C4-2B (cell line): ENCODE data around the gene PRR23E.

Experiments used
- ZFX ChIP-seq: fragments of 450-650 bp; IDR thresholded peaks from 2 replicates; pipeline ENCODE4 v1.6.1; 2017
- TF ChIP-seq, protein P1 (sequence below): fragments of 450-650 bp; conservative IDR thresholded peaks from 2 replicates; pipeline ENCODE4 v1.5.1; 2017; ENCODE audit warnings: mild to moderate bottlenecking

DNA sequence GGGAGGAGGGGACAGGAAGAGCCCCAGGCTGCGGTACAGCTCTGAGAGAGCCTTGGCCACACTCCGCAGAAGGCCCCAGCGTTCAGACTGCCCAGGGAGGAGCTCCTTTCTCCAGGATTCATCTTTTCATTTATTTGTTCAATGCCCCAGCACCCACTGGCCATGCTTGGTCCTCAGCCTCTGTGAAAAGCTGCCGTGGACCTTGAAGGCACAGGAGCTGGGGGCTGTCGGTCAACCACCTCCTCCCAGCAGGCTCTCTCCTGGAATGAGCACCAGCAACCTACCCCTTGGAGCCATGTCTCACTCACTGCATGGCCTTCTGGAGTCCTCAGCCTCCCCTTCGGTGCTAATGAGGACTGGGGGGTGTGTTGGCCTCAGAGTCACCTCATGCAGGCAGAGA lies 21.6 kb upstream of the PRR23E start:
- TF ChIP-seq, protein P1, sequence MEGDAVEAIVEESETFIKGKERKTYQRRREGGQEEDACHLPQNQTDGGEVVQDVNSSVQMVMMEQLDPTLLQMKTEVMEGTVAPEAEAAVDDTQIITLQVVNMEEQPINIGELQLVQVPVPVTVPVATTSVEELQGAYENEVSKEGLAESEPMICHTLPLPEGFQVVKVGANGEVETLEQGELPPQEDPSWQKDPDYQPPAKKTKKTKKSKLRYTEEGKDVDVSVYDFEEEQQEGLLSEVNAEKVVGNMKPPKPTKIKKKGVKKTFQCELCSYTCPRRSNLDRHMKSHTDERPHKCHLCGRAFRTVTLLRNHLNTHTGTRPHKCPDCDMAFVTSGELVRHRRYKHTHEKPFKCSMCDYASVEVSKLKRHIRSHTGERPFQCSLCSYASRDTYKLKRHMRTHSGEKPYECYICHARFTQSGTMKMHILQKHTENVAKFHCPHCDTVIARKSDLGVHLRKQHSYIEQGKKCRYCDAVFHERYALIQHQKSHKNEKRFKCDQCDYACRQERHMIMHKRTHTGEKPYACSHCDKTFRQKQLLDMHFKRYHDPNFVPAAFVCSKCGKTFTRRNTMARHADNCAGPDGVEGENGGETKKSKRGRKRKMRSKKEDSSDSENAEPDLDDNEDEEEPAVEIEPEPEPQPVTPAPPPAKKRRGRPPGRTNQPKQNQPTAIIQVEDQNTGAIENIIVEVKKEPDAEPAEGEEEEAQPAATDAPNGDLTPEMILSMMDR: no peak
- no peak for TF ChIP-seq ZFX
